Tibial nerve (tissue), 4 donors: Measurements from ENCODE around the gene ODAD3.

Source experiments
- CTCF ChIP-seq, 5 experiments: fragments of 200-600 bp in 3 of 5; fragments of 450-650 bp in 2 of 5; sonication (generic) in 3 of 5; IDR thresholded peaks; one replicate each; pipeline ENCODE4 v1.5.1; 2016 to 2019; ENCODE audit warnings: antibody characterized with exemption in 5 of 5, mild to moderate bottlenecking in 3 of 5, moderate library complexity in 2 of 5
- EP300 ChIP-seq, 2 donors: sonication (generic); formaldehyde crosslinking; IDR thresholded peaks; one replicate each; pipeline ENCODE4 v1.6.1; 2017; ENCODE audit warnings: antibody characterized with exemption in 2 of 2, mild to moderate bottlenecking in 1 of 2
- POLR2A ChIP-seq, 2 donors: fragments of 450-650 bp; IDR thresholded peaks; one replicate each; pipeline ENCODE4 v1.6.1; 2017; ENCODE audit warnings: antibody characterized with exemption in 2 of 2, mild to moderate bottlenecking in 2 of 2, moderate library complexity in 2 of 2

- no peak for TF ChIP-seq CTCF (IDR thresholded peaks at IDR 0.05)
- TF ChIP-seq POLR2A (IDR thresholded peaks at IDR 0.05): no peak
- TF ChIP-seq EP300 (IDR thresholded peaks at IDR 0.05): no peak
Observed at GRCh38 chr19:11373166-11373884, 61.6 kb downstream of the ODAD3 start.
